Pulmonary artery endothelial cell (primary cell): ENCODE results near the gene CYLD. TPM values are rescaled to one million over a fixed set of nuclear protein-coding genes. Genes with fewer than 3 reads are reported as not detected.

ENCODE experiments used
- DNase-seq: peaks from one replicate; pipeline ENCODE4 v3.0.0-alpha.2; 2011; ENCODE audit warnings: low read depth, low spot score
- total RNA-seq: library from RNA; depleted of rRNA; stranded (reverse); fragments of >200 nt; gene quantifications from 2 replicates; pipeline ENCODE4 v1.2.3, GENCODE V29; 2014

CYLD gene
- total RNA-seq, 1 donor from 2014 or later: 24.7 TPM

DNA sequence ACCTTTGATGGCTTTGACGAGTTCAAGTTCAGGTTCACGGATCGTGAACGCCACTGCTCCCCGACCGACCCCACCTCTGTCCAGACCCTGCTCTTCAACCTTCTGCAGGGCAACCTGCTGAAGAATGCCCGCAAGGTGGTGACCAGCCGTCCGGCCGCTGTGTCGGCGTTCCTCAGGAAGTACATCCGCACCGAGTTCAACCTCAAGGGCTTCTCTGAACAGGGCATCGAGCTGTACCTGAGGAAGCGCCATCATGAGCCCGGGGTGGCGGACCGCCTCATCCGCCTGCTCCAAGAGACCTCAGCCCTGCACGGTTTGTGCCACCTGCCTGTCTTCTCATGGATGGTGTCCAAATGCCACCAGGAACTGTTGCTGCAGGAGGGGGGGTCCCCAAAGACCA, 30.8 kb upstream of the CYLD start:
- no peak for DNase-seq

DNA sequence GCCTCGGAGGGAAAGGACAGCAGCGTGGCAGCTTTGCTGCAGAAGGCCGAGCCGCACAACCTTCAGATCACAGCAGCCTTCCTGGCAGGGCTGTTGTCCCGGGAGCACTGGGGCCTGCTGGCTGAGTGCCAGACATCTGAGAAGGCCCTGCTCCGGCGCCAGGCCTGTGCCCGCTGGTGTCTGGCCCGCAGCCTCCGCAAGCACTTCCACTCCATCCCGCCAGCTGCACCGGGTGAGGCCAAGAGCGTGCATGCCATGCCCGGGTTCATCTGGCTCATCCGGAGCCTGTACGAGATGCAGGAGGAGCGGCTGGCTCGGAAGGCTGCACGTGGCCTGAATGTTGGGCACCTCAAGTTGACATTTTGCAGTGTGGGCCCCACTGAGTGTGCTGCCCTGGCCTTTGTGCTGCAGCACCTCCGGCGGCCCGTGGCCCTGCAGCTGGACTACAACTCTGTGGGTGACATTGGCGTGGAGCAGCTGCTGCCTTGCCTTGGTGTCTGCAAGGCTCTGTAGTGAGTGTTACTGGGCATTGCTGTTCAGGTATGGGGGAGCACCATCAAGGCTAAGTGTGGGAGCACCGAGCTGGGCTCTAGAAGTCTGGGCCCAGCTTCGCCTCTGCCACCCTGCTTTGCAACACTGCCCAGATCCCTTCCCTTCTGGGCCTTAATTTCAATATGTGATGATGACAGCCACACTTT, 29.9 kb upstream of the CYLD start:
- DNase-seq: no peak

DNA sequence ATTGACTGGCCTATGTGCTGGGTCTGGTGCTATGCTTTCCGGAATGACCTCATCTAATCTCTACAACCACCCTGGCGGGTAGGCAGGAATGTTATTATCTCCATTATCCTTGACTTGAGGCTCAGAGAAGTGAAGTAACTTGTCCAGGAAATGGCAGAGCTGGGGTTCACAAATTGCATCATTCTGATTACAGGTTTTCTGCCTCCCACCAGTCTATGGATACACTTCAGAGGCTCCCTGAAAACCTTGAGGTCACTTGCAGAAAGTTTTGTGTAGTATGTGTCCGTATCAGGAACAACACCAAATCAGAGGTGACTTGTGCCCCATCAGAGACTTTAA, 29.4 kb upstream of the CYLD start:
- no peak for DNase-seq

DNA sequence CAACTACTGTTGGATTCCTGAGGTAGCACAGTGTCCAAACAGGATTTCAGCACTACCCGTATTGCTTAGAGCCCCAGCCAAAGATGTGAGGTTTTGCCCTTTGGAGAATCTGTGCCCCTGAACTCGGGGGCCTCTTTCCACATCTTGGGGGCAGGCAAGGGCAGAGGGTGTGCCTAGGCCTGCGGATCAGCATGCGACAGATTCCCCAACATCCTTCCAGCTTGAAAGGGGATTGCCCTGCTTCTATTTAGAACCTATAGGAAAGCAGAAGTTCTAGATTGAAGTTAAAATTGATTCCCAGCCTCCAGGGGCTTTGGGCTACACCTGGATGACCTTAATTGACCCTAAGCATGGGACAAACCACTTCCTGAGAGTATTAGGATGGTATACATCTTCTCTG, 28.9 kb upstream of the CYLD start:
- DNase-seq: no peak

DNA sequence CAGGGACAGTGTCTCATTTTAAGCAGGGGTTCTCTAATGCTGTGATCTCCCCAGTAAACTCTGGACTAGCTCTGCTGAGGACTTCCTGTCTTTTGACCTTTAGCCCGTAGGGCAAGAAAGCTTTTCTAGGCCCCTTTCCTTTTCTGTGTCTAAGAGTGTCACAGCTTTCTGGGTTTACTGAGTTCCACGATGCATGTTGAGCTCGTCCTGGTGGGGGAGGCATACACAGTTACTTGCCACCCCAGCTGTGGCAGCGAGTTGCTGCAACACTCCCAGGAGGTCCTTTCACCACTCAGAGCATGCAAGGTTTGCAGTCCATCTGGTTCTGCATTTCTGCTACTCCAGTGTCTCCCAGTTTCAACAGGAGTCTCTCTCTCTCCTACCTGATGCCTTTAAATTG, 24.8 kb upstream of the CYLD start:
- DNase-seq: no peak

DNA sequence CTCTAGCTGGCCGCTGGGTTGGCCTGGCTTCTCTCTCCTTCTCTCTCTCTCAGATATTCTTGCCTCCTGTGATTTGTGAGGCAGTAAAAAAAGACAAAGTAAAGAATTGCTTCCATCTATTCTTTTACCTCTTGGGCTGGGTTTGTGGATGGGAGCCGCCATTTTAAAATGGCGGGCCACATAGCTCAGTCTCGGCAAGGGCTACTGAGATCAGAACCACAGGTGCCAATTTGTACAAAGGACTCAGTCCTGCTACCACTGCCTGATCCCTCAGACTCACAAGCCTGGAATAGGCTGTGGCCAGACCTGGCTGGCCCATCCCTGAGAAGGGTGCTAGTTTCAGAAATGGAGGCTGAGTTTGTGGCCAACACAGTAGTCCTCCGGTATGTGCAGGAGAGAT, 24.4 kb upstream of the CYLD start:
- no peak for DNase-seq

DNA sequence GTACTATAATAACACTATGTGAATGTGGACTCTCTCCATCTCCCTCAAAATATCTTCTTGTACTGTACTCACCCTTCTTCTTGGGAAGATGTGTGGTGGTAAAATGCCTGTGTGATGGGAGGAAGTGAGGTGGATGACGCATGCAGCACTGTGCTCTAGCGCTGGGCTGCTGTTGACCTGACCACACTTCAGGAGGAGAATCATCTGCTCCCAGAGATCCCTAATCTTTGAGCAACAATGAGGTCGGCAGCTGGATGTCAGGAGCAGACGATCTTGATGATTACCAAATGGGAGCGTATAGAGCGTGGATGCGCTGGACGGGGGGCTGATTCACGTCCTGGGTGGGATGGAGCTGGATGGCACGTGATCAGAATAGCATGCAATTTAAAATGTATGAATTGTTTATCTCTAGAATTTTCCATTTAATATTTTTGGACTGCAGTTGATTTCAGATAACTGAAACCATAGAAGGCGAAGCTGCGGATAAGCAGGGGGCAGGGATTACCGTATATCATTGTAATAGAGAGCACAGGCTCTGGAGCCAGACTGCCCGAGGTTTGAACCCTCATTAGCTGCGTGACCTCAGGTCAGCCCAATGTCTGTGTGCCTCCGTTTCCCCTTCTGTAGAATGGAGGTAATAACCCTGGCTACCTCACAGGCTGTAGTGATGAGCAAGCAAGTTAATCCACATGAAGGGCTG, 23.7 kb upstream of the CYLD start:
- DNase-seq: no peak

DNA sequence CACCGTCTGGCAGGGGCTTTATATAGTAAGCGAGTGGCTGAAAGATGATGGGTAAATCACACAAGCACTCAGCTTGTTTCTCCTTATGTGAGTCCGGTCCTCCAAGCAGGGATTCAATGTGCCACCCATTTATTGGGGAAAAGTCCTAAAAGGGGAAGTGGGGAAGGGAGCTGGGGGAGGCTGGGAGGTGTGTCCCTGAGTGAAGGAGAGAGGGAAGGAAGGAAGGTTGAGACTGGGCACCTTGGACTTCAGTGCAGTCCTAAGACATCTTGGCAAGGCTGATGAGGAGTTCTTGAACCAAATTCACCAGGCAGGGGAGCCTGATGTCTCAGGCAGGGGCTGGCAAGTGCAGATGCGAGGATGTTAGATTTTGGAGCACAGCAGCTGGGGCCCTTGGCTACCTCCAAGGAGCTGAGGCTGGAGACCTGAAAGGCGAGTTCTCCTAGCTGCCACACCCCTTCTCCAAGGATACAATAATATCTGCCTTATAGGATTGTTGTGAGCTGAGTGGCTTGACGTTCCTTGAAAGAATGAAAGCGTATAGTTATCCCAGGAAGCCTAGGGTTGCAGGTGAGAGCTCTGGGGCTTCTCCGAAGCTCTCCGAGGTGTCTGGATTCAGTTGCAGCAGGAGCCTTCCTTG, 23.0 kb upstream of the CYLD start:
- no peak for DNase-seq

DNA sequence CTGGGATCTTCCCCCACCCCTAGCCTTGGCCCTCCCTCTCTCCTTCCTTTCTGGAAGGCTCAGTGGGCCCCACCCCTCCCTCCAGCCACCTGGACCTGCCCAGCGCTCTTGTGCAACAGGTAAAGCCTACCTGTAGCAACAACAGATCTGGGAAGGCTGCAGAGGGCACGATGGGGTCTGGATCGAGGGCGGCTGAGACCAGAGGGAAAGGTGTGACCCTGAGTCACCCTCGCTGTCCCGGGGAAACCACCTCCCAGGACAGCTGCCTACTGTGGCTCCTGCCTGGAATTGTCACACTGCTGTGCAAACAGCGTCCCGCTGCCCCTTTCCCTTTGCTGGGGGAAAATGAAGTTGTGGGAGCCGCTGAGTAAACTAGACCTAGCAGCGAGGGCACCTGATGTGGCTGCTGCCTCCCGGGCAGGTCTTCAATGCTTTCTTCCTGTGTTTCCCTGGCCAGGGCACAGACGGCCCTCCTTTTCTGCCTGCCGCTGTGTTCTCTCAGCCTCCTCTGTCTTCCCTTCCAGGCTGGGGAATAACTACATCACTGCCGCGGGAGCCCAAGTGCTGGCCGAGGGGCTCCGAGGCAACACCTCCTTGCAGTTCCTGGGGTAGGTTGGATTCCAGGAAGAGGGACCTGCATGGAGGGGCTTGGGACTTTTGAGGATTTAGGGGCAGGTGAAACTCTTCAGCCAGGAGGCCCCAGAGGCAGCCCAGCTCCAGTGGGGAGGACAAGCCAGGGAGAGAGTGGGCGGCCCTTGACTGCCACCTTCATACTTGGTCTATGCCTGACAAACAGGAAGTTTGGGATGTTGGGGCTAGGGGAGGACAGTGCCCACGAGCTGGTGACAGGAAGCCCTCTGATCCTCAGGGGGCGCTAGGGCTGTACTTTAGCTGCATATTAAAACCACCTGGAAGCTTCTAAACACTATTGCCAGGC, 22.2 kb upstream of the CYLD start:
- no peak for DNase-seq

DNA sequence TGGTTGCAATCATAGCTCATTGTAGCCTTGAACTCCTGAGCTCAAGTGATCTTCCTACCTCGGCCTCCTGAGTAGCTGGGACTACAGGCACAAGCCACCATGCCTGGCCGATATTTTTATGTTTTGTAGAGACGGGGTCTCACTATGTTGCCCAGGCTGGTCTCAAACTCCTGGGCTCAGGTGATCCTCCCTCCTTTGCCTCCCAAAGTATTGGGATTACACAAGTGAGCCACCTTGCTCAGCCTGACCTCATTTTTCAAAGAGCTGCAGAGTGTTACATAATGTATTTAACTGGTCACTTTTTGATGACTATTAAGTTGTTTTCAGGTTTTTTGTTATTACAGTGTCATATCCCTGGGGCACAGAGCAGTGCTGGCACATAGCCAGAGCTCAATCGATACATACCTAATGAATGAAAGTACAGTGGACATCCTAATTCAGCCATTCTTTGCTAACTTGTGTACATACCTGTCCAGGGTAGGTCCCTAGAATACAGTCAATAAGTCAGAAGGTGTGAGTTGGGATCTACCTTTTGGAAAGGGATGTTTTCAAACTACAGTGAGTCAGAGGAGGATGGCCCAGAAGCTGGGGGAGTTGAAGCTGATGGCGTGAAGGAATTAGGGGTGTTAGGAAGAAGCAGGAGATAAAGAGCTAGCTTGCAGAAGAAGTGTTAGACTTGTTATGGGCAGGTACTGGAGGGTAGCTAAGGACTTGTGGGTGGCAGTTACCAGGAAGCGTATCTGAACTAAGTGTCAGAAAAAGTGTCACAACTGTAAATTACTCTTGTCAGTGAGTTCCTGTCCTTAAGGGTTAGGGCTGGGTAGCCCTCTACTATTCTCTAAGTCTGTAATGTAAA, 20.1 kb upstream of the CYLD start:
- no peak for DNase-seq

DNA sequence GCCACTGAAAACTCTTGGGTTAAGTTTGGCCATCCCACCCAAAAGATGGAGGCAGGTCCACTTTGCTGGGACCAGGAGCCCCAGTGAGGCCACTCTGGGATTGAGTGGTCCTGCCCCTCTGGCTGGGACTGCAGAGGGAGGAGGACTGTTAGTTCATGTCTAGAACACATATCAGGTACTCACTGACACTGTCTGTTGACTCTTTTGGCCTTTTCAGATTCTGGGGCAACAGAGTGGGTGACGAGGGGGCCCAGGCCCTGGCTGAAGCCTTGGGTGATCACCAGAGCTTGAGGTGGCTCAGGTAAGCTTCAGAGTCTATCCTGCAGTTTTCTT, 19.5 kb upstream of the CYLD start:
- DNase-seq: no peak

DNA sequence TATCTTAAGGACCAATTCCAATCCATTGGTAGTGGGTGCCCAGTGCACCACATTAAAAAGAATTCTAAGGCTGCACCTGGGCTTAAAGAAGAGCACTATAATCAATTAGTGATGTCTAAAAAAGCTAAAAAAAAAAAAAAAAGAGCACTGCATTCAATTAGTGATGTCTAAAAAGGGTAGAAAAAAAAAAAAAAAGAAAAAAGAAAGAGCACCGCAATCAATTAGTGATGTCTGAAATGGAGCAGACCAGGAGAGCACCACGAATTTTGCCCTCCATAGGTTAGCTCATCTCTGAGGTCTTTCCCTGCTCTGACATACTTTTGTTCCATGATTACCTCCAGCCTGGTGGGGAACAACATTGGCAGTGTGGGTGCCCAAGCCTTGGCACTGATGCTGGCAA, 18.9 kb upstream of the CYLD start:
- DNase-seq: no peak

DNA sequence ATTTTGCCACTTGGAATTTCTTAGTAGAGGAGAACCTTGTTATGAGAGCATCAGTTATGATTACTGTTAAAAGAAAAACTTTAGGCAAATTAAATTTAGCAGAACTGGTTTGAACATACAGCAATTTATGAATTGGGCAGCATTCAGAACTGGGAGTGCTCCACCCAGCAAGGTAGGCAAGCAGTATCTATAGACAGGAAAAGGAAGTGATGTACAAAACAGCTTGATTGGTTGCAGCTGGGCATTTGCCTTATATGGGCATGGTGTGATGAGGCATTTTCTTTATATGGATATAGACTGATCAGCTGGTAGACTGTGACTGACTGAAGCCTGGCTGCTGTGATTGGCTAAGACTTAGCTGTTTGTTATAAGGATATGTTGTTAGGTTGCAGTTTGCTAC, 17.6 kb upstream of the CYLD start:
- DNase-seq: no peak

DNA sequence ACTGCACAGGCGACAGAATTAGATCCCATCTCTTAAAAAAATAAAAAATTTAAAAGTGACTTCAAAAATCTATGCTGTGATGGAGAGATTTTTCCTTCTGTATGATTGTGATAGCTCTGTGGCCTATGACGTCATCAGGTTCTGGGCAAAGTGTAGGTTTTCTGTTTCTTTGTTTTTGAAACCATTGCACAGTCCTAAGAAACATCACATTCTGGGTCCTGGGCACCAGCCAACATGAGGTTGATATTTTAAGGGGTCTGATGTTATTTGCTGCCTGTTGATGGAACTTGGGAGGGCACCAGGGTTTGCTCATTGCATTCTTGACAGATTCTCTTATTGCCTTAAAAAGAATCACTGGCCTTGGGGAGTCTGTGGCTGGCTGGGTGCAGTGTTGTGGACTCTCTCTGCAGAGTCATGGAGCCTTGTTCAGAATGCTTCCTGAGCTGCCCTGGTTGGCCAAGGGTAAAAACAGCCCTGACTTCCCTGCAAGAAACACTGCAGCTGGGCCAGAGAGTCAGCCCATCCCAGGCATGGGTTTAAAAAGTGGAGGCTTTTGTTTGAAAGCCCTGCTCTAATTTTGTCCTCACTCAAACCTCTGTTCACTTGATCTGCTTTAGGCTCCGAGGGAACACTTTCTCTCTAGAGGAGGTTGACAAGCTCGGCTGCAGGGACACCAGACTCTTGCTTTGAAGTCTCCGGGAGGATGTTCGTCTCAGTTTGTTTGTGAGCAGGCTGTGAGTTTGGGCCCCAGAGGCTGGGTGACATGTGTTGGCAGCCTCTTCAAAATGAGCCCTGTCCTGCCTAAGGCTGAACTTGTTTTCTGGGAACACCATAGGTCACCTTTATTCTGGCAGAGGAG, 10.5 kb upstream of the CYLD start:
- no peak for DNase-seq

DNA sequence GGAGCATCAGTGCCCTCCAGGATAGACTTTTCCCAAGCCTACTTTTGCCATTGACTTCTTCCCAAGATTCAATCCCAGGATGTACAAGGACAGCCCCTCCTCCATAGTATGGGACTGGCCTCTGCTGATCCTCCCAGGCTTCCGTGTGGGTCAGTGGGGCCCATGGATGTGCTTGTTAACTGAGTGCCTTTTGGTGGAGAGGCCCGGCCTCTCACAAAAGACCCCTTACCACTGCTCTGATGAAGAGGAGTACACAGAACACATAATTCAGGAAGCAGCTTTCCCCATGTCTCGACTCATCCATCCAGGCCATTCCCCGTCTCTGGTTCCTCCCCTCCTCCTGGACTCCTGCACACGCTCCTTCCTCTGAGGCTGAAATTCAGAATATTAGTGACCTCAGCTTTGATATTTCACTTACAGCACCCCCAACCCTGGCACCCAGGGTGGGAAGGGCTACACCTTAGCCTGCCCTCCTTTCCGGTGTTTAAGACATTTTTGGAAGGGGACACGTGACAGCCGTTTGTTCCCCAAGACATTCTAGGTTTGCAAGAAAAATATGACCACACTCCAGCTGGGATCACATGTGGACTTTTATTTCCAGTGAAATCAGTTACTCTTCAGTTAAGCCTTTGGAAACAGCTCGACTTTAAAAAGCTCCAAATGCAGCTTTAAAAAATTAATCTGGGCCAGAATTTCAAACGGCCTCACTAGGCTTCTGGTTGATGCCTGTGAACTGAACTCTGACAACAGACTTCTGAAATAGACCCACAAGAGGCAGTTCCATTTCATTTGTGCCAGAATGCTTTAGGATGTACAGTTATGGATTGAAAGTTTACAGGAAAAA, 9.7 kb upstream of the CYLD start:
- no peak for DNase-seq

DNA sequence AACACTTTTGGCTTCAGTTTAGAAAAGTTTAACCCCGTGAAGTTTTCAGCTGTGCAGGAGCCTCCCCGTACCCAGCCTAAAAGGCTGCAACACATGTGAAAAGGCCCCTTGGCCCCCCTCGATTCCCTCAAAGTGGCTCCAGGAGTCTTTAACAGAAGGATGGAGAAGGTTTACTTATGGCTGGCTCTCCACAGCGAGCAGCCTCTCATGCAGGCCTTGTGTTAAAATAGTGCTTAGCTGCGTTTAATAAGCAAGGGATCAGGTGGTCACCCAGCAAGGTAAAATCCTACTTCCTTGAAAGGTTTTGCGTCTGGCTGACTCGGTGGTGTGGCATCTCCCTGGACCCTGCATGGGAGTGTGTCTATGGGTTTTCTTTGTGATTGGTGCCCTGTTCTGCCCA, 8.4 kb upstream of the CYLD start:
- no peak for DNase-seq

DNA sequence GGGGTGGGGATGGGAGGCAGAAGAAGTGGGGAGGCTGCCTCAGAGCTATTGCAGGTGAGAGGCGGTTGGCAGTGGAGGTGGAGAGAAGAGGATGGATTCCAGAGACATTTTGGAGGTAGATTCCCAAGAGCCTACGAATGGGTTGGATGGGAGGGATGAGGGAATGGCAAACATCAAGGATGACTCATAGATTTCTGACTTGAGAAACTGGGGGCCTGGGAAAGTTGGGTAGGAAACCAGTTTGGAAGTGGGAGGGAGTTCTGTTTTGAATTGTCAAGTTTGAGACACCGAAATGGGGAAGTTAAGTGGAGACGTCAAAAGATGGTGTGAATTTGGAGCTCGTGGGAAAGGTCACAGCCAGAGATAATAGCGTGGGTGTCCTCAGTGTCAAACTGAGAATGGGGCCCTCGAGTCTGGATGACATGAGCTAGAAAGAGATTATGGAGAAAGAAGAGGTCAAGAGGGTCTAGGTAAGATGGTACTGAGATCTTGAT, 6.2 kb upstream of the CYLD start:
- DNase-seq: no peak

DNA sequence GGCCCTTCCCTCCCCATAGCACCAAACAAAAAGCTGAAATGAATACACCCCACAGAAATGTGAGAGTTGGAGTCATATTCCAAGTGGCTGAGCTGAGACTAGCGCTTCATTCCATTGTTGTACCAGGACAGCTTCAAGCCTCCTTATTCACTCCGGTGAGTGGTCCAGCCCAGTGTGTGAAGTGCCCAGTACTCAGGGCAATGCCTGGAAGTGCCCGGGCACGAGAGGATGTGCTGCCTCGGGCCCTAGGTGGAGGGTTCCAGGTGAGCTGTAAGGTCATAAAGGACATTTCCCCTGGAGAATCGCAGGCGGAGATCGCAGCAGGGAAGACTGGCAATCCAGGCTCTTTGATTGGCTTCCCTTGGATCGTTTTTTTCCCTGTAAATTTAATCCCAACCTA, 5.4 kb upstream of the CYLD start:
- DNase-seq: no peak

DNA sequence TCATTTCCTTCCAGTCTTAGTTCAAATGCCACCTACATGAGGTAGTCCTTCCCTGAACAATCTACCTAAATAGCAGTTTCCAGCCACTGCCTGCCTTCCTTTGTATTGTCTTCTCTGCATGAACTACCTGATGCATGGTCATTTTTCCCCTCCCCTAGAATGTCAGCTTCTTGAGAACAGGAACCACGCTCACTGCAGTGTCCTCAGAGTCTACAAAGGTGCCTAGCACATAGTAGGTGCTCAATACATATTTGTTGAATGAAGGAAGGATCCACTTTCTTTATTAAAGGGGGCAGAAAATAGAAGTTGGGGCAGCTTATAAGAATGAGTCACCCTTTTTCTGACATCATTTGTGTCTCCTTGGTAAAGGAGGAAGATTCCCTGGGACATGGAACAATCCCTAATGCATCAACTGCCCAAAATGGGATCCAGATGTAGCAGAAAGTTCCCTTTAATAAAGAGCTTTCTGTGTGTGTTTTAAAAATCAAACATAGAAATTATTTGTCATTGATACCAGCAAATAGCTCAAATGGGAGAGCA, 4.4 kb upstream of the CYLD start:
- DNase-seq: no peak
